Stimulated activated CD8-positive, alpha-beta memory T cell treated with anti-CD3 and anti-CD28 coated beads, Interleukin-12 subunit alpha, Interleukin-12 subunit beta, amount 100 ng/mL, for 24 hours (primary cell): ENCODE results near the gene AKR1C3.
"Not testable (repeated sequence)": the region's sequence is repeated elsewhere in the genome, so short reads cannot be mapped to it uniquely, and the experiment has no call there.

Source experiments
- DNase-seq: peaks from one replicate; pipeline ENCODE4 v3.0.0-alpha.2; 2020; ENCODE audit errors: extremely low read depth

AKR1C3 gene

GRCh38 chr10:5088703-5089261, 5.4 kb upstream of the AKR1C3 start:
- no peak for DNase-seq

DNA sequence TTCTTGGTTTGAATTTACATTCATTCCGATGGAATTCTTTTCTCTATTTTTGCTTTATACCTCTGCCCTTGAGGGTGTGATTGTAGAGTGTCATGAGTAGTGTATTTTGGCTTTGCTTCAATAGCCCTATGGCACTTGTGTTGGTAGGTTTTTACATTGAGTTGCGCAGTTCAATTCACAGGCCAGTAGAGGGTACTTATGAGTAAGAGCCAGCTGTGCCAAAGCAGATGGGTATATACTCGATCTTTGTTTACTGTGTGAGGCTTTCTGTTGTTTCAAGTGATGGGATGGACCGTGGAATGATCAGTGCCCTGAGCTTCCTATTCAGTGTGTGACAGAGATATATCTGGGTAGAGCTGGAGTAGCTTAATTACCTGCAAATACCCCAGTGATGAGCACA, 4.3 kb upstream of the AKR1C3 start:
- DNase-seq = no peak

DNA sequence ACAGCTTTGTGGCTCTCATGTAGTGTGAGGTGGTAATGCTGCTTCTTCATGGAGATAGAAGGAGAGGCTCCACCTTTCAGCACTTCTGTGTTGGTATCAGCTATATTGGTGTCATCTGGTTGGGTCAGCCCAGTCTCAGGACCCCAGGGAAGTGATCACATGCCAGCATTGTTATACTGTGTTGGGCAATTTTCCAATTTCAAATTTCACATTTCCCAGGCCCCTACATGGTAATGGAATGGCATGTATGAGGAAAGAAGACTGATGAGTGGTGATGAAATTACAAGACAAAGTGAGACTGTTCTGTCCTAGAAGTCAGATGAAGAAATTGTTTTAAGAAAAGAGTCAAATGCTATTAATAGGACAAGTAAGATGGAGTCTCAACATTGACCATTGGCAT, 3.7 kb upstream of the AKR1C3 start:
- no peak for DNase-seq

- no peak for DNase-seq
These were observed 3.0 kb upstream of the AKR1C3 start for GRCh38 chr10:5091196-5091595.

DNA sequence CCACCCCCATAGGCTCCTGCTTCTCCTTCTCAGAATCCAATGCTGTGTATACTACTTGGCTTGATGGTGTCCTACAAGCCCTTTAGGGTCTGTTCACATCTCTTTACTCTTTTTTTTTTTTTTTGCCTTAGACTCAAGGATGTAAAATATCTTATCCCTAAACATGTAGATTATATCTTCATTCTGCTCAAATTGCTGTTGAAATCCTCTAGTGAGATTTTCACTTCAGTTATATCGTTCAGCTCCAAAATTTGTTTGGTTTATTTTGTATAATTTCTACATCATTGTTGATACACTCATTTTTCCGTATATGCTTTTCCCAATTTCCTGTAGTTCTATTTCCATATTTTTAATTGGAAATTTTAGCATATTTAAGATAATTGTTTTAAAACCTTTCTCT, 1.8 kb upstream of the AKR1C3 start:
- DNase-seq = no peak

DNA sequence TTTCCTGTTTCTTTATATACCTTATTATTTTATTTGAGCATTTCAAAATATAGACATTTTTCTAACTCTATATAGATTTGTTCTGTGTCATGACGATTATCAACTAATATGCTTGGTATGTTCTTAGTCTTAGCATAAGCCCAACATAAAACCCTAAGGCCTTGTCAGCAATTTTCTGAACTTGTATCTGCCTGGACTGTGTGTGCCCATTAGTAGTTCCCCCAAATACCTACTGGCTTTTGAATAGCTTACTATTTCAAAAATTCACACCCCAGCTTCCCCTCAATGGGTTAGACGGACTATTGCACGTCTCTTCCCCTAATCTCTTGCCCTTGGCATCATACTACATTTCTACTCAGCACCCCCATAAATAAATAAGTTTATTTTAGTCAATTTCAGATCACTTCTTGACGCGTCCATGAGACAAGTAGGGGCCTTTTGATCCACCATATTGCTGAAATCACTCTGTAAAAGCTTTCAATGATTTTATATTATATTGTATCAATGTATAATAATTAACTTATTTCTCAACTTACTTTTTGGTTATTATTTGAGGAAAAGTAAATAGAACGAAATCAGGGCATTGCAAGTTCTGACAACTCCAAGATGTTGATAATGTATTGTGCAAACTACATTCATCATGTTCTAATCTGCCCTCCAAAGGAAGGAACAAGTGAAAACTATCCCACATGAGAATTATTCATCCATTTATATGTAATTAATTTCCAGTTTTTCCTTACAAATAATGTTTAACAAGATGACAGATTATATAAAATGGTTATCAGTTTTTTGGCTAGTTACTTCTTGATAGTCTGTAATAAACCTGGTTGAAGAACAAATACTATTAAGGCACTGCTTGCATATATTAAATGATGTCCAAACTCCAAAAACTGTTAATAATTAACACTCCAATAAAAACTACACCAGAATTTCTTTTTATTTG, 1.1 kb upstream of the AKR1C3 start:
- no peak for DNase-seq

GRCh38 chr10:5095687-5096086, 1.5 kb downstream of the AKR1C3 start:
- DNase-seq = no peak

DNA sequence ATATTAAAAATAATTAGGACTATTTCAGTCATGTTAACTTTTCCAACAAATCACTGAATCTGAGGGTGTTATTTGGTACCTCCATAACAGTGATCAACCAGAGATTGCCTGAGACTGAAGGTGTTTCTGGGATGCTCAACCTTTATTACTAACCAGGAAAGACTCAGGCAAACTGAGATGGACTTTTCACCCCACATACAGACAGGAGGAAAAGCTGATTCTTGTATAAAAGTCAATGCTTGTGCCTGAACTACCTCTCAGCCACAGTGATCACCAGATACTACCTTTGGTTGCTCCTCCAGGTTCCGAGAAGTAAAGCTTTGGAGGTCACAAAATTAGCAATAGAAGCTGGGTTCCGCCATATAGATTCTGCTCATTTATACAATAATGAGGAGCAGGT, 1.9 kb downstream of the AKR1C3 start:
- DNase-seq = no peak

DNA sequence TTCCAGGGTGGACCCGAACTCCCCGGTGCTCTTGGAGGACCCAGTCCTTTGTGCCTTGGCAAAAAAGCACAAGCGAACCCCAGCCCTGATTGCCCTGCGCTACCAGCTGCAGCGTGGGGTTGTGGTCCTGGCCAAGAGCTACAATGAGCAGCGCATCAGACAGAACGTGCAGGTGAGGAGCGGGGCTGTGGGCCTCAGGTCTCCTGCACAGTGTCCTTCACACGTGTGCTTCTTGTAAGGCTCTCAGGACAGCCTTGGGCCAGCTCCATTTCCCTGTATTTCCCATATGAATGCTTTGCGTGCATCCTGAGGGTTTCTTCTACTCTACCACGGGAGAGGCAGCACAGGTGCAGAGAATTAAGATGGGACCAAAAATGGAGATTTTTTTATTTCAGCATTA, 8.3 kb downstream of the AKR1C3 start:
- DNase-seq = not testable (repeated sequence)

- DNase-seq = no peak
These were observed 9.3 kb downstream of the AKR1C3 start for GRCh38 chr10:5103481-5103880.

DNA sequence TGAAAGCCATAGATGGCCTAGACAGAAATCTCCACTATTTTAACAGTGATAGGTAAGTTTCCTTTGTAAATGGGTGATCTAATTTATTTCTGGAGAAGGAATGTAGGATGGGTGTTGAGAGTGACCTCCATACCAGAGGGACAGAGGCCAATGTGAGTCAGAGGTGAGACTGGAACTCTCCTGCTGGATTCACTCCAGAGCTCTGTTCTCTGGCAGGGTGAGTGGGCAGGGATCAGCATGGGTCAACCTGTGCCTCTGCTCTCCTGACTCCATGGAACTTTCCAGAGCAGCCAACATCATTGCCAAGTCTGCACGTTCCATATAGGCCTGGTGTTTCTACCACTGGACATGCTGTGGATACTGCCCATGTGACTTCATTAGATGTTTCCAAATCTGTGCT, 11.4 kb downstream of the AKR1C3 start:
- DNase-seq = no peak

- DNase-seq = no peak
These were observed 12.3 kb downstream of the AKR1C3 start for GRCh38 chr10:5106553-5106952.

- no peak for DNase-seq
These were observed 13.8 kb downstream of the AKR1C3 start for GRCh38 chr10:5107860-5108526.

- DNase-seq = no peak
These were observed 14.6 kb downstream of the AKR1C3 start for GRCh38 chr10:5108658-5109416.

GRCh38 chr10:5109861-5110260, 15.6 kb downstream of the AKR1C3 start:
- not testable (repeated sequence) for DNase-seq

- no peak for DNase-seq
These were observed 22.4 kb downstream of the AKR1C3 start for GRCh38 chr10:5116621-5117020.

DNA sequence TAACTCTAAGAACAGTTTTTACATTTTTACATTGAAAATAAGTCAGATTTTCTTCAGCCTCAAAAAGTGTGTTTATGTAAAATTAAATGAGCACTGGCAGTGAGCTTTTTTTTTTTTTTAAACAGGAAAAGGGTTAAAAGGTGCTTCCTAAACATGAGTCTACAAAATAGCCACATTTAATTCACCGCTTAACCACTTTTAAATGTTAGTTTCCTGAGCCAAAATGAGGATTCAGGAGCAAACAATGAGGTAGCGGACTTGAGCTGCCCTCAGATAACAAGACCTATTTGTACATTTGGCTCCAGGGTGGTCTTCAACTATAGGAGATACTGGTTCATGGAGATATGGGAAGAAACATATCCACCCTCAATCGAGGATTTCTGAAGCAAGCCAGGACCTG, 22.8 kb downstream of the AKR1C3 start:
- no peak for DNase-seq

DNA sequence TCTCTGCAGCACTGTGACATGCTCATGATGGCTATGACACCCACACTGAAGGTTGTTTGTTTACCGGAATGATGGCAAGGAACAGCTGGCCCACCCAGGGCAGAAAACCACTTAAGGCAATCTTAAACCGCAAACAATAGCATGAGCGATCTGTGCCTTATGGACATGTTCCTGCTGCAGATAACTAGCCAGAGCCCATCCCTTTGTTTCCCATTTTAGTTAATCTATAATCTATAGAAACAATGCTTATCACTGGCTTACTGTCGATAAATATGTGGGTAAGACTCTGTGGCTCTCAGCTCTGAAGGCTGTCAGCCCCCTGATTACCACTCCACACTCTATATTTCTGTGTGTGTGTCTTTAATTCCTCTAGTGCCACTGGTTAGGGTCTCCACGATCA, 25.8 kb downstream of the AKR1C3 start:
- DNase-seq = not testable (repeated sequence)

DNA sequence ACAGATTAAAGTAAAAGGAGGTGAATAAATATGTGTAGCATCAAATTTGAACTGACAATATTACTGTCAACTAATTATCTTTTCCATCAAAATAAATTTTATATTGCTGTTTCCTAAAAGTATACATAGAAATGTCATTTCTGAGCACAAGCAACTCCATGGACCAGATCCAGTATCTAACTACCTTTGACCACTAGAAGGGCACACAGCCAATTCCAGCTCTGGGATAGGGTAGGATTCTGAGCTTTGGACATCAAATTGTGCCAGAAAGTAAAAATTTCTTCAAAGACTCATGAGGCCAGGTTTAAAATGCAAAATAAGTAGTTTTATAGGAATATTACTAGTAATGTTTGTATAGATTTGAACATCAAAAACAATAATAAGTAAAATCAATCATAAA, 29.7 kb downstream of the AKR1C3 start:
- DNase-seq = no peak

DNA sequence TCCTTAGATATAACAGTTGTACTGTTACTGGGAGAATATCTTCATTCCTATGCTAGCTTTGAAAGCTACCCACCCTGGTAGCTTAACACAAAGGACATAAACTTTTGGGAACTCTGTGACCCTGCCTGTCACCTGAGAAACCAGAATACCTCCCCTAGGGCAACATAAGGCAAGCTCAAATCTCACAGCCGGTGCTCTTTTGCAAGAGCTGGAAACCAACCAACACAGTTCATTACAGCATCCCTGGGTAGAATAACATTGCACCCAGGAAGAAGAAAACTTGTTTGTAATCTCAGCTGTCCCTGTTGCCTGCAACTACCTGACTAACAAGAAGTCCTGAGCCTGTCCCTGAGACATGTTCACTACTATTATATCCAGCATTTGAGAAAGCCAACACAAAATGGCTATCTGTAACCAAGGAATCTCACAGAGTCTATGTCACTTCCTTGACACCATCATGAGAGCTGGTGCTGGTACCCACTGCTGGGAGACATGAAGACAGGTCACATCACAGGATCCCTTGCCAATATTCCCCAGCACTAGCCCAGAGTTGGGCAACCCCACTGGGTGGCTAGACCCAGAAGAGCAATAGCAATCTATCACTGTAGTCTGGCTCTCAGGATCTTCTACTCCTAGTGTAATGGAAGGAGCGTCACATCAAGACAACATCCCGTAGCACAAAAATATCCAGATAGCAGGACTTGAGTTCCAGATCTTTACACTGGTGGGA, 31.3 kb downstream of the AKR1C3 start:
- no peak for DNase-seq

- no peak for DNase-seq
These were observed 41.4 kb downstream of the AKR1C3 start for GRCh38 chr10:5135581-5135980.
